Lower lobe of right lung (tissue), 2 donors: ENCODE results near the gene CACNG1. TPM values are rescaled to one million over a fixed set of nuclear protein-coding genes. Genes with fewer than 3 reads are reported as not detected.

Experiments used
- ATAC-seq, 2 donors: fragments of 200-7000 bp; cut with Tn5 transposase; one replicate each; pipeline ENCODE4 v1.9.1; 2020 to 2022; ENCODE audit warnings: mild to moderate bottlenecking in 2 of 2, moderate library complexity in 2 of 2
- DNase-seq: peaks from one replicate; pipeline ENCODE4 v3.0.0-alpha.2; 2020
- H3K27ac ChIP-seq: fragments of 200-600 bp; one replicate; pipeline ENCODE4 v1.8.0; 2022
- H3K27me3 ChIP-seq: fragments of 200-600 bp; one replicate; pipeline ENCODE4 v1.8.0; 2022; ENCODE audit warnings: low read depth
- H3K36me3 ChIP-seq: fragments of 200-600 bp; one replicate; pipeline ENCODE4 v1.8.0; 2022; ENCODE audit warnings: mild to moderate bottlenecking
- H3K4me1 ChIP-seq: fragments of 200-600 bp; one replicate; pipeline ENCODE4 v1.8.0; 2022
- H3K4me3 ChIP-seq: fragments of 200-600 bp; one replicate; pipeline ENCODE4 v1.8.0; 2022; ENCODE audit warnings: mild to moderate bottlenecking
- H3K9me3 ChIP-seq: fragments of 200-600 bp; one replicate; pipeline ENCODE4 v1.8.0; 2022
- intact Hi-C: fragments of 100-400 bp; cut with DNase I; formaldehyde crosslinking; loops from one replicate; pipeline ENCODE4 v1.11.0; 2022
- total RNA-seq: library from RNA; stranded (reverse); fragmentation: NEBNext Ultra II Directional; extraction: Animal tissue kit (Norgen Biotek cat#: 25700); gene quantifications from one replicate; pipeline ENCODE4 v1.2.1, GENCODE V29; 2021
- TF ChIP-seq, protein P1 (sequence below): fragments of 200-600 bp; IDR thresholded peaks from one replicate; pipeline ENCODE4 v1.8.0; 2022; ENCODE audit warnings: antibody characterized with exemption, mild to moderate bottlenecking
- donor health status: DM: no; HTN: yes; CAD: no; lungs with severe emphysema.

CACNG1 gene
- total RNA-seq, 1 donor from 2014 or later: not detected

DNA sequence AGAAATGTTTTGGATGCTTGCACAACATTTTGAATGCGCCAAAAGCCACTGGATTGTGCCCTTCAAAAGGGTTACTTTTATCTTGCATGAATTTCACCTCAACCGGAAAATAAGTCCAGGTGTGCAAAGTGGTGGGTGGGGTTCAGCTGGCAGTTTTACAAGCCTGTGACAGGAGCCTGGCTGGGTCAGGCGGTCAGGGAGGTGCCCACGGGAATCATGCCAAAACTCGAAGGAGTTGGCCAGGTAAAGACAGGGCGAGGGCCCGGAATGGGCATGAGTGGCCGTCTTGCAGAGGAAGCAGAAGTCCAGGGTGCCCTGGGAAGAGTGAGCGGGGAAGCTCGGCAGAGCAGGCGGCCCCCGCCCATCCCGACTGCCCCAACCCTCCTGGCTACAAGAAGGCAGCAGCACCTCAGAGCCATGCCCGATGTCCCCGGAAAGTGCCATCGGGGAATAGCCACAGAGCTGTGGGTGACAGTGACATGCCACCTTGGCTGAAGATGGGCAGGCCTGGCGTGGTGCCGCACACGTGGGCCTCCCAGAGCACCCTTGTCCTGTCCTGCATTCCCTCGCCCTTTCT is 19.1 kb upstream of the CACNG1 start:
- TF ChIP-seq, protein P1, sequence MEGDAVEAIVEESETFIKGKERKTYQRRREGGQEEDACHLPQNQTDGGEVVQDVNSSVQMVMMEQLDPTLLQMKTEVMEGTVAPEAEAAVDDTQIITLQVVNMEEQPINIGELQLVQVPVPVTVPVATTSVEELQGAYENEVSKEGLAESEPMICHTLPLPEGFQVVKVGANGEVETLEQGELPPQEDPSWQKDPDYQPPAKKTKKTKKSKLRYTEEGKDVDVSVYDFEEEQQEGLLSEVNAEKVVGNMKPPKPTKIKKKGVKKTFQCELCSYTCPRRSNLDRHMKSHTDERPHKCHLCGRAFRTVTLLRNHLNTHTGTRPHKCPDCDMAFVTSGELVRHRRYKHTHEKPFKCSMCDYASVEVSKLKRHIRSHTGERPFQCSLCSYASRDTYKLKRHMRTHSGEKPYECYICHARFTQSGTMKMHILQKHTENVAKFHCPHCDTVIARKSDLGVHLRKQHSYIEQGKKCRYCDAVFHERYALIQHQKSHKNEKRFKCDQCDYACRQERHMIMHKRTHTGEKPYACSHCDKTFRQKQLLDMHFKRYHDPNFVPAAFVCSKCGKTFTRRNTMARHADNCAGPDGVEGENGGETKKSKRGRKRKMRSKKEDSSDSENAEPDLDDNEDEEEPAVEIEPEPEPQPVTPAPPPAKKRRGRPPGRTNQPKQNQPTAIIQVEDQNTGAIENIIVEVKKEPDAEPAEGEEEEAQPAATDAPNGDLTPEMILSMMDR: no peak
- DNase-seq (peak; percentile 64), ATAC-seq (peak; percentile 53 to 61)
- Histone ChIP-seq H3K27me3 (no peaks in the 10 kb centered on the region), H3K9me3 (no peaks in the 10 kb centered on the region), H3K4me3 (no peak overlapping the region), H3K27ac (no peak overlapping the region), H3K4me1 (no peaks in the 10 kb centered on the region), H3K36me3 (no peaks in the 10 kb centered on the region)
- intact Hi-C loops: no loop called here

- TF ChIP-seq, protein P1: no peak
- intact Hi-C loops: no loop called here
- no peaks in the 10 kb centered on the region for H3K4me1 ChIP-seq
- ATAC-seq (peak; percentile 24 to 34), DNase-seq (no peak)
- H3K9me3 ChIP-seq: no peaks in the 10 kb centered on the region
- no peaks in the 10 kb centered on the region for H3K36me3 ChIP-seq
- H3K27me3 ChIP-seq: no peaks in the 10 kb centered on the region
- H3K27ac ChIP-seq: no peak overlapping the region
- no peak overlapping the region for H3K4me3 ChIP-seq
These were observed 18.0 kb upstream of the CACNG1 start for GRCh38 chr17:67026341-67026740.

DNA sequence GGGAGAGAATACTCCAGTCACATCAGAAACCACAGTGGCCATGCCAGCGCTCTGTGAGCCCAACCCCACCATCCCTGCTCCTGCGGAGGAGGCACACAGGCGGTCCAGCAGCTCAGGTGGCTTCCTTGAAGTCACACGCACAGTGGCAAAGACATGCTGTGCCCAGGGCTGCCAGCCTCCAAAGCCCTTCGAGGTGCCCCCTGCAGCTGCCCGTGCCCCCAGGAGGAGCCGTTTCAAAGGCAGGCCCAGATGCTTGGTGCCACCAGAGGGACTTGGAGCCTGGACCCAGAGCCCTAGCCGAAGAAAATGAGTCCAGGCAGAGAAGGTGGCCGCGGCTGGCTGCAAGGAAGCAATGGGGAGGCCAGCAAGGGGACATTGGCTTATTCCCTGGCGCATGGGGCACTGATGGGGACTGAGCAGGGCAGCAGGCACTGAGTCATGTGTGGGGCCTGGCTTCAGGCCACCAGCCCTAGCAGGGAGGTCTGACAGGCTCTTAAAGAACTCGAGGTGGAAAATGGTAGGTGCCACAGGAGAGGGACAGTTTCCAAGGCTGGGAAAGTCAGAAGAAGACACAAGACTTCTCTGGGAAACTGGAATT is 17.2 kb upstream of the CACNG1 start:
- DNase-seq: no peak
- Histone ChIP-seq H3K4me1 (no peaks in the 10 kb centered on the region), H3K36me3 (no peaks in the 10 kb centered on the region), H3K9me3 (no peaks in the 10 kb centered on the region), H3K4me3 (no peak overlapping the region), H3K27me3 (no peaks in the 10 kb centered on the region), H3K27ac (no peak overlapping the region)
- intact Hi-C loops: no loop called here
- no peak for ATAC-seq
- TF ChIP-seq, protein P1: no peak

DNA sequence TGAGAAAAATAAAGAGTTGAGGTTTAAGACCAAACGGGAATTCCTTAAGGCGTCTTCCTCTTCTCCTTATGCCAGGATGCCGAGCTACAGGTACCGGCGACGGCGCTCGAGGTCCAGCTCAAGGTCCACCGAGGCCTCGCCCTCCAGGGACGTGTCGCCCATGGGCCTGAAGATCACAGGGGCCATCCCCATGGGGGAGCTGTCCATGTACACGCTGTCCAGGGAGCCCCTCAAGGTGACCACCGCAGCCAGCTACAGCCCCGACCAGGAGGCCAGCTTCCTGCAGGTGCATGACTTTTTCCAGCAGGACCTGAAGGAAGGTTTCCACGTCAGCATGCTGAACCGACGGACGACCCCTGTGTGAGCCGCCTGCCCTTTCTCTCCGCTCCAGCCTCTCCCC is 13.7 kb upstream of the CACNG1 start:
- DNase-seq: no peak
- no peaks in the 10 kb centered on the region for H3K4me1 ChIP-seq
- TF ChIP-seq, protein P1: no peak
- H3K4me3 ChIP-seq: no peak overlapping the region
- no peaks in the 10 kb centered on the region for H3K36me3 ChIP-seq
- H3K27me3 ChIP-seq: no peaks in the 10 kb centered on the region
- no peak for ATAC-seq
- no peaks in the 10 kb centered on the region for H3K9me3 ChIP-seq
- H3K27ac ChIP-seq: no peak overlapping the region
- intact Hi-C loops: no loop called here

DNA sequence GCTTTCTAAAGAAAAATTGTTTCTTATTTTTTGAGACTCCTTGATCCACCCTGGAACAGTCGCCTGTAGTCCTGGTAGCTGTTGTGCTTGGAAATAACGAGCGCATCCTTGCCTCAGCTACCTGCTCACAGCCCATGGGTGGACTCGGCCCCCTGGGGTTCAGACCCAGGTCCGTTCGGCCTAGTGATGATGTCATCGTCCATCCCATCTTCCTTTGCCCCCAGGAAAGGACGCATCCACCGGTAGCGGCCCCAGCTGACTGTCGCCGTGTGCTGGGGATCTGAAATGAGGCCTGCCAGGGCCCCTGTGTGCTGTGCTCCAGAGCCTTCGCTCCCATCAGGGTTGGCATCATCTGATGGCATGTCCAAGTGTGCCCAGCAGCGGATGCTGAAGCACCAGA is 12.0 kb upstream of the CACNG1 start:
- no peak overlapping the region for H3K4me3 ChIP-seq
- no peaks in the 10 kb centered on the region for H3K36me3 ChIP-seq
- intact Hi-C loops: no loop called here
- H3K4me1 ChIP-seq: no peaks in the 10 kb centered on the region
- no peaks in the 10 kb centered on the region for H3K27me3 ChIP-seq
- ATAC-seq: no peak
- no peaks in the 10 kb centered on the region for H3K9me3 ChIP-seq
- TF ChIP-seq, protein P1: no peak
- H3K27ac ChIP-seq: no peak overlapping the region
- DNase-seq: no peak
